A549 (cell line): Measurements from ENCODE around the gene SMIM44. TPM values are rescaled to one million over a fixed set of nuclear protein-coding genes. Genes with fewer than 3 reads are reported as not detected.

Experiments
- ATAC-seq, 2 experiments: fragments of 200-7000 bp in 1 of 2; fragments of >200 bp in 1 of 2; cut with Nextera tagmentation in 1 of 2; cut with Tn5 transposase in 1 of 2; 3 replicates each; pipeline versions ENCODE4 v1.8.0 to v1.9.1; 2018 to 2020; ENCODE audit warnings: mild to moderate bottlenecking in 1 of 2, moderate library complexity in 1 of 2
- CTCF ChIA-PET: fragments of 300-600 bp; sonication (Branson Sonifier 250); formaldehyde crosslinking; extraction: SDS; loops from one replicate; lab custom pipeline; 2021; ENCODE audit warnings: antibody characterized with exemption, inconsistent platforms; lab: Yijun Ruan, JAX
- POLR2A ChIA-PET: fragments of 350-600 bp; formaldehyde crosslinking; extraction: SDS; loops from one replicate; lab custom pipeline; 2021; ENCODE audit warnings: antibody characterized with exemption, inconsistent platforms; lab: Yijun Ruan, JAX
- DNase-seq, 2 experiments: peaks; one replicate each; pipeline versions ENCODE4 v3.0.0 to v3.0.0-alpha.2; 2011 to 2016; ENCODE audit warnings: low read depth in 1 of 2, low spot score in 1 of 2
- FAIRE-seq: peaks from 2 replicates; lab custom pipeline; 2011; peaks lifted over from hg19 to GRCh38; lab: Jason Lieb, UNC
- H3K27ac ChIP-seq, 2 experiments: fragments of >200 bp; sonication (Bioruptor Twin); formaldehyde crosslinking; 3 replicates each; pipeline ENCODE4 v1.5.1; 2016 to 2017
- H3K4me1 ChIP-seq: fragments of >200 bp; sonication (Bioruptor Twin); formaldehyde crosslinking; 3 replicates; pipeline ENCODE4 v1.6.1; 2016
- H3K4me2 ChIP-seq: fragments of >200 bp; sonication (Bioruptor Twin); formaldehyde crosslinking; 3 replicates; pipeline ENCODE4 v1.6.1; 2016
- H3K4me3 ChIP-seq: fragments of >200 bp; sonication (Bioruptor Twin); formaldehyde crosslinking; 3 replicates; pipeline ENCODE4 v1.5.1; 2016
- H3K9me3 ChIP-seq: fragments of >200 bp; sonication (Bioruptor Twin); formaldehyde crosslinking; 3 replicates; pipeline ENCODE4 v1.6.1; 2016
- CBX8 ChIP-seq: fragments of 200-600 bp; sonication (generic); IDR thresholded peaks from 2 replicates; pipeline ENCODE4 v1.6.1; 2016
- EHF ChIP-seq: fragments of 250-450 bp; sonication (Bioruptor Pico); IDR thresholded peaks from 2 replicates; pipeline ENCODE4 v1.5.0; 2020; ENCODE audit warnings: mild to moderate bottlenecking
- EP300 ChIP-seq, 2 experiments: fragments of >200 bp; sonication (Bioruptor Twin); formaldehyde crosslinking; IDR thresholded peaks; 2 replicates in 1 of 2; 3 replicates in 1 of 2; pipeline ENCODE4 v1.6.1; 2016 to 2017
- ESRRA ChIP-seq: fragments of 150-350 bp; IDR thresholded peaks from 2 replicates; pipeline ENCODE4 v1.6.1; 2014; ENCODE audit warnings: mild to moderate bottlenecking, low read length, borderline replicate concordance
- FOSL2 ChIP-seq, 2 experiments: fragments of 450-650 bp in 1 of 2; fragments of >200 bp in 1 of 2; sonication (Bioruptor Twin) in 1 of 2; formaldehyde crosslinking; IDR thresholded peaks; 2 replicates each; pipeline versions ENCODE4 v1.5.0 to v1.6.1; 2016 to 2020; ENCODE audit warnings: mild to moderate bottlenecking in 1 of 2, moderate library complexity in 1 of 2
- HEYL ChIP-seq: fragments of 250-450 bp; sonication (Bioruptor Pico); IDR thresholded peaks from 2 replicates; pipeline ENCODE4 v1.8.0; 2021; ENCODE audit warnings: mild to moderate bottlenecking, moderate library complexity
- HOXA7 ChIP-seq: fragments of 250-450 bp; sonication (Bioruptor Pico); IDR thresholded peaks from 2 replicates; pipeline ENCODE4 v1.5.0; 2020; ENCODE audit warnings: mild to moderate bottlenecking, moderate library complexity
- MAFK ChIP-seq: fragments of 450-650 bp; IDR thresholded peaks from 2 replicates; pipeline ENCODE4 v1.6.1; 2014; ENCODE audit not compliant: partially characterized antibody
- NPAS2 ChIP-seq: fragments of 250-450 bp; sonication (Bioruptor Pico); IDR thresholded peaks from 2 replicates; pipeline ENCODE4 v1.8.0; 2022; ENCODE audit warnings: mild to moderate bottlenecking, moderate library complexity, borderline replicate concordance
- NR3C1 ChIP-seq: fragments of >200 bp; sonication (Bioruptor Twin); formaldehyde crosslinking; IDR thresholded peaks from 3 replicates; pipeline ENCODE4 v1.6.1; 2017
- POLR2A ChIP-seq: IDR thresholded peaks from 2 replicates; pipeline ENCODE4 v1.6.1; 2012; ENCODE audit warnings: mild to moderate bottlenecking, low read length
- RARB ChIP-seq: fragments of 250-450 bp; sonication (Bioruptor Pico); IDR thresholded peaks from 2 replicates; pipeline ENCODE4 v1.8.0; 2021; ENCODE audit warnings: mild to moderate bottlenecking, moderate library complexity
- RFX5 ChIP-seq: fragments of 450-650 bp; IDR thresholded peaks from 2 replicates; pipeline ENCODE4 v1.7.1; 2014; ENCODE audit warnings: antibody characterized with exemption, mild to moderate bottlenecking, moderate library complexity
- SREBF2 ChIP-seq: fragments of 450-650 bp; IDR thresholded peaks from 2 replicates; pipeline ENCODE4 v1.6.1; 2014; ENCODE audit warnings: mild to moderate bottlenecking, moderate library complexity
- TFCP2L1 ChIP-seq: fragments of 250-450 bp; sonication (Bioruptor Pico); IDR thresholded peaks from 2 replicates; pipeline ENCODE4 v1.5.0; 2021; ENCODE audit warnings: mild to moderate bottlenecking
- ZFP36 ChIP-seq: fragments of 450-650 bp; IDR thresholded peaks from 2 replicates; pipeline ENCODE4 v1.6.1; 2014; ENCODE audit warnings: borderline replicate concordance; ENCODE audit not compliant: partially characterized antibody
- ZSCAN20 ChIP-seq: fragments of 250-450 bp; sonication (Bioruptor Pico); IDR thresholded peaks from 2 replicates; pipeline ENCODE4 v1.8.0; 2022; ENCODE audit warnings: mild to moderate bottlenecking, moderate library complexity
- WGBS: methylation state at CpG from one replicate; pipeline ENCODE4 v1.1.6; 2017; ENCODE audit errors: missing lambda C conversion rate; 5-methylcytosine and 5-hydroxymethylcytosine counted together
- polyA plus RNA-seq, 4 experiments: library from polyadenylated mRNA; depleted of rRNA in 3 of 4; stranded (reverse); fragments of >200 nt; fragmentation: RNase III in 1 of 4; extraction: RNeasy Plus Mini Kit Qiagen cat#74134 plus additional on column Dnase treatment in 1 of 4; gene quantifications; 2 replicates in 3 of 4; 3 replicates in 1 of 4; pipeline ENCODE4 v1.2.3, GENCODE V29; 2011 to 2017
- TF ChIP-seq, protein P1 (sequence below): fragments of 150-350 bp; IDR thresholded peaks from 2 replicates; pipeline ENCODE4 v1.6.1; 2014; ENCODE audit warnings: low read depth, mild to moderate bottlenecking, low read length
- TF ChIP-seq, protein P2 (sequence below): fragments of >200 bp; sonication (Bioruptor Twin); formaldehyde crosslinking; IDR thresholded peaks from 3 replicates; pipeline ENCODE4 v1.5.1; 2016
- TF ChIP-seq, protein P3 (sequence below): fragments of 200-600 bp; sonication (generic); IDR thresholded peaks from 2 replicates; pipeline ENCODE4 v1.6.1; 2016; ENCODE audit warnings: antibody characterized with exemption, mild to moderate bottlenecking, moderate library complexity
- TF ChIP-seq, protein P4 (sequence below): fragments of 250-450 bp; sonication (Bioruptor Pico); IDR thresholded peaks from 2 replicates; pipeline ENCODE4 v1.5.0; 2020; ENCODE audit warnings: low read depth, mild to moderate bottlenecking, moderate library complexity
- TF ChIP-seq, protein P5 (sequence below): fragments of >200 bp; sonication (Bioruptor Twin); formaldehyde crosslinking; IDR thresholded peaks from 2 replicates; pipeline ENCODE4 v1.6.1; 2016
- TF ChIP-seq, protein P6 (sequence below): IDR thresholded peaks from 2 replicates; pipeline ENCODE4 v1.6.1; 2012; ENCODE audit warnings: low read depth, borderline replicate concordance

The SMIM44 gene
- polyA plus RNA-seq, 2 of the 4 experiments (the other 2 are of a cell fraction): not detected

DNA sequence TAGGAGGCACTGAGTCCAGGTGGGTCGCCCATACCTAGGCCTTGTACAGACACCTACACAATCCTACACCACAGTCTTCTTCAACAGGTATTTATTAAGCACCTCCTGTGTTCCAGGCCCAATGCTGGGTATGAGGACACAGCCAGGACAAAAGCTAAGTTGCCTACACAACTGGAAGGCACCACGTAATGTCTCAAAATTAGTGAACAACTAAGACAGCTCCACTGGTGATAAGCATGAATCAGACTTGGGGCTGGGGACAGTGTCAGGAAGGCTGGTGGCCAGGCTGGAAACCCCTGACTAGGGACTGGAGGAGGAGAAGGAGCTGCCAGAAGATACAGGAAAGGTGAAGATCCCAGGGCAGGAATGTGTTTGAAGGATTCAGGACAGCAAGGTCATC is 5.3 kb downstream of the SMIM44 start:
- 55% methylated on average over 2 of the region's 2 CpGs for WGBS
- TF ChIP-seq HOXA7 (CRISPR knock-in tag): no peak
- no peak for TF ChIP-seq FOSL2 (IDR thresholded peaks at IDR 0.05)
- no peak for TF ChIP-seq FOSL2 (CRISPR knock-in tag; IDR thresholded peaks at IDR 0.05)
- TF ChIP-seq, protein P1, sequence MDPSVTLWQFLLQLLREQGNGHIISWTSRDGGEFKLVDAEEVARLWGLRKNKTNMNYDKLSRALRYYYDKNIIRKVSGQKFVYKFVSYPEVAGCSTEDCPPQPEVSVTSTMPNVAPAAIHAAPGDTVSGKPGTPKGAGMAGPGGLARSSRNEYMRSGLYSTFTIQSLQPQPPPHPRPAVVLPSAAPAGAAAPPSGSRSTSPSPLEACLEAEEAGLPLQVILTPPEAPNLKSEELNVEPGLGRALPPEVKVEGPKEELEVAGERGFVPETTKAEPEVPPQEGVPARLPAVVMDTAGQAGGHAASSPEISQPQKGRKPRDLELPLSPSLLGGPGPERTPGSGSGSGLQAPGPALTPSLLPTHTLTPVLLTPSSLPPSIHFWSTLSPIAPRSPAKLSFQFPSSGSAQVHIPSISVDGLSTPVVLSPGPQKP: no peak
- TF ChIP-seq POLR2A: no peak
- TF ChIP-seq MAFK: no peak
- no peak for TF ChIP-seq NR3C1
- TF ChIP-seq CBX8: no peak
- no peak overlapping the region for H3K4me3 ChIP-seq
- DNase-seq: no peak
- H3K4me1 ChIP-seq: peaks cover 8% of the 10 kb centered on the region; the same call in 2 of the 3 replicates
- no peaks in the 10 kb centered on the region for H3K9me3 ChIP-seq
- CTCF ChIA-PET: interaction anchor here (0.6 to 2.0 kb wide), 3 partner anchors 49 to 183 kb away, joined by 3 to 4 read pairs (median 3); no protein-coding TSS in a partner anchor
- POLR2A ChIA-PET: no interaction called here
- ATAC-seq: no peak
- FAIRE-seq: no peak
- H3K27ac ChIP-seq: no peak overlapping the region
- H3K4me2 ChIP-seq: no peak overlapping the region

DNA sequence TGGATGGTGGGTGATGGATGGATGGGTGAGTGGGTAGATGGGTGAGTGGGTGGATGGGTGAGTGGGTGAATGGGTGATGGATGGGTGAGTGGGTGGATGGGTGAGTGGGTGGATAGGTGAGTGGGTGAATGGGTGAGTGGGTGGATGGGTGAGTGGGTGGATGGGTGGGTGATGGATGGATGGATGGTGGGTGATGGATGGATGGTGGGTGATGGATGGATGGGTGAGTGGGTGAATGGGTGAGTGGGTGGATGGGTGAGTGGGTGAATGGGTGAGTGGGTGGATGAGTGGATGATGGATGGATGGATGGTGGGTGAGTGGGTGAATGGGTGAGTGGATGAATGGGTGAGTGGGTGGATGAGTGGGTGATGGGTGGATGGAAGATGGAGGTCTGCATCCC is 5.7 kb downstream of the SMIM44 start:
- H3K27ac ChIP-seq: no peak overlapping the region
- no peak for DNase-seq
- H3K4me3 ChIP-seq: no peak overlapping the region
- no peak overlapping the region for H3K4me2 ChIP-seq
- no peaks in the 10 kb centered on the region for H3K9me3 ChIP-seq
- no peak for FAIRE-seq
- CTCF ChIA-PET: no interaction called here
- H3K4me1 ChIP-seq: peaks cover 8% of the 10 kb centered on the region; the same call in 2 of the 3 replicates
- no peak for ATAC-seq
- POLR2A ChIA-PET: no interaction called here
- no peak for TF ChIP-seq ESRRA
- no peak for TF ChIP-seq RFX5
- TF ChIP-seq NPAS2 (CRISPR knock-in tag): no peak
- TF ChIP-seq, protein P2, sequence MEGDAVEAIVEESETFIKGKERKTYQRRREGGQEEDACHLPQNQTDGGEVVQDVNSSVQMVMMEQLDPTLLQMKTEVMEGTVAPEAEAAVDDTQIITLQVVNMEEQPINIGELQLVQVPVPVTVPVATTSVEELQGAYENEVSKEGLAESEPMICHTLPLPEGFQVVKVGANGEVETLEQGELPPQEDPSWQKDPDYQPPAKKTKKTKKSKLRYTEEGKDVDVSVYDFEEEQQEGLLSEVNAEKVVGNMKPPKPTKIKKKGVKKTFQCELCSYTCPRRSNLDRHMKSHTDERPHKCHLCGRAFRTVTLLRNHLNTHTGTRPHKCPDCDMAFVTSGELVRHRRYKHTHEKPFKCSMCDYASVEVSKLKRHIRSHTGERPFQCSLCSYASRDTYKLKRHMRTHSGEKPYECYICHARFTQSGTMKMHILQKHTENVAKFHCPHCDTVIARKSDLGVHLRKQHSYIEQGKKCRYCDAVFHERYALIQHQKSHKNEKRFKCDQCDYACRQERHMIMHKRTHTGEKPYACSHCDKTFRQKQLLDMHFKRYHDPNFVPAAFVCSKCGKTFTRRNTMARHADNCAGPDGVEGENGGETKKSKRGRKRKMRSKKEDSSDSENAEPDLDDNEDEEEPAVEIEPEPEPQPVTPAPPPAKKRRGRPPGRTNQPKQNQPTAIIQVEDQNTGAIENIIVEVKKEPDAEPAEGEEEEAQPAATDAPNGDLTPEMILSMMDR: no peak
- TF ChIP-seq, protein P3, sequence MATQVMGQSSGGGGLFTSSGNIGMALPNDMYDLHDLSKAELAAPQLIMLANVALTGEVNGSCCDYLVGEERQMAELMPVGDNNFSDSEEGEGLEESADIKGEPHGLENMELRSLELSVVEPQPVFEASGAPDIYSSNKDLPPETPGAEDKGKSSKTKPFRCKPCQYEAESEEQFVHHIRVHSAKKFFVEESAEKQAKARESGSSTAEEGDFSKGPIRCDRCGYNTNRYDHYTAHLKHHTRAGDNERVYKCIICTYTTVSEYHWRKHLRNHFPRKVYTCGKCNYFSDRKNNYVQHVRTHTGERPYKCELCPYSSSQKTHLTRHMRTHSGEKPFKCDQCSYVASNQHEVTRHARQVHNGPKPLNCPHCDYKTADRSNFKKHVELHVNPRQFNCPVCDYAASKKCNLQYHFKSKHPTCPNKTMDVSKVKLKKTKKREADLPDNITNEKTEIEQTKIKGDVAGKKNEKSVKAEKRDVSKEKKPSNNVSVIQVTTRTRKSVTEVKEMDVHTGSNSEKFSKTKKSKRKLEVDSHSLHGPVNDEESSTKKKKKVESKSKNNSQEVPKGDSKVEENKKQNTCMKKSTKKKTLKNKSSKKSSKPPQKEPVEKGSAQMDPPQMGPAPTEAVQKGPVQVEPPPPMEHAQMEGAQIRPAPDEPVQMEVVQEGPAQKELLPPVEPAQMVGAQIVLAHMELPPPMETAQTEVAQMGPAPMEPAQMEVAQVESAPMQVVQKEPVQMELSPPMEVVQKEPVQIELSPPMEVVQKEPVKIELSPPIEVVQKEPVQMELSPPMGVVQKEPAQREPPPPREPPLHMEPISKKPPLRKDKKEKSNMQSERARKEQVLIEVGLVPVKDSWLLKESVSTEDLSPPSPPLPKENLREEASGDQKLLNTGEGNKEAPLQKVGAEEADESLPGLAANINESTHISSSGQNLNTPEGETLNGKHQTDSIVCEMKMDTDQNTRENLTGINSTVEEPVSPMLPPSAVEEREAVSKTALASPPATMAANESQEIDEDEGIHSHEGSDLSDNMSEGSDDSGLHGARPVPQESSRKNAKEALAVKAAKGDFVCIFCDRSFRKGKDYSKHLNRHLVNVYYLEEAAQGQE: no peak
- TF ChIP-seq FOSL2 (IDR thresholded peaks at IDR 0.05): no peak
- TF ChIP-seq FOSL2 (CRISPR knock-in tag; IDR thresholded peaks at IDR 0.05): no peak
- TF ChIP-seq ZSCAN20 (CRISPR knock-in tag): no peak
- TF ChIP-seq, protein P4, sequence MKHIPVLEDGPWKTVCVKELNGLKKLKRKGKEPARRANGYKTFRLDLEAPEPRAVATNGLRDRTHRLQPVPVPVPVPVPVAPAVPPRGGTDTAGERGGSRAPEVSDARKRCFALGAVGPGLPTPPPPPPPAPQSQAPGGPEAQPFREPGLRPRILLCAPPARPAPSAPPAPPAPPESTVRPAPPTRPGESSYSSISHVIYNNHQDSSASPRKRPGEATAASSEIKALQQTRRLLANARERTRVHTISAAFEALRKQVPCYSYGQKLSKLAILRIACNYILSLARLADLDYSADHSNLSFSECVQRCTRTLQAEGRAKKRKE (CRISPR knock-in tag): no peak
- no peak for TF ChIP-seq EHF (CRISPR knock-in tag)
- no peak for TF ChIP-seq NR3C1
- TF ChIP-seq CBX8: no peak
- TF ChIP-seq EP300 (IDR thresholded peaks at IDR 0.05): no peak
- TF ChIP-seq, protein P5, sequence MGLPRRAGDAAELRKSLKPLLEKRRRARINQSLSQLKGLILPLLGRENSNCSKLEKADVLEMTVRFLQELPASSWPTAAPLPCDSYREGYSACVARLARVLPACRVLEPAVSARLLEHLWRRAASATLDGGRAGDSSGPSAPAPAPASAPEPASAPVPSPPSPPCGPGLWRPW: no peak
- no peak for TF ChIP-seq TFCP2L1 (CRISPR knock-in tag)
- no peak for TF ChIP-seq RARB
- TF ChIP-seq, protein P6, sequence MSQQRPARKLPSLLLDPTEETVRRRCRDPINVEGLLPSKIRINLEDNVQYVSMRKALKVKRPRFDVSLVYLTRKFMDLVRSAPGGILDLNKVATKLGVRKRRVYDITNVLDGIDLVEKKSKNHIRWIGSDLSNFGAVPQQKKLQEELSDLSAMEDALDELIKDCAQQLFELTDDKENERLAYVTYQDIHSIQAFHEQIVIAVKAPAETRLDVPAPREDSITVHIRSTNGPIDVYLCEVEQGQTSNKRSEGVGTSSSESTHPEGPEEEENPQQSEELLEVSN: no peak
- TF ChIP-seq ZFP36: no peak
- TF ChIP-seq HEYL (CRISPR knock-in tag): no peak
- TF ChIP-seq SREBF2: no peak
- TF ChIP-seq, all 56 proteins: peak for 0
